ENCODE measurements around the gene ABLIM1.

DNA sequence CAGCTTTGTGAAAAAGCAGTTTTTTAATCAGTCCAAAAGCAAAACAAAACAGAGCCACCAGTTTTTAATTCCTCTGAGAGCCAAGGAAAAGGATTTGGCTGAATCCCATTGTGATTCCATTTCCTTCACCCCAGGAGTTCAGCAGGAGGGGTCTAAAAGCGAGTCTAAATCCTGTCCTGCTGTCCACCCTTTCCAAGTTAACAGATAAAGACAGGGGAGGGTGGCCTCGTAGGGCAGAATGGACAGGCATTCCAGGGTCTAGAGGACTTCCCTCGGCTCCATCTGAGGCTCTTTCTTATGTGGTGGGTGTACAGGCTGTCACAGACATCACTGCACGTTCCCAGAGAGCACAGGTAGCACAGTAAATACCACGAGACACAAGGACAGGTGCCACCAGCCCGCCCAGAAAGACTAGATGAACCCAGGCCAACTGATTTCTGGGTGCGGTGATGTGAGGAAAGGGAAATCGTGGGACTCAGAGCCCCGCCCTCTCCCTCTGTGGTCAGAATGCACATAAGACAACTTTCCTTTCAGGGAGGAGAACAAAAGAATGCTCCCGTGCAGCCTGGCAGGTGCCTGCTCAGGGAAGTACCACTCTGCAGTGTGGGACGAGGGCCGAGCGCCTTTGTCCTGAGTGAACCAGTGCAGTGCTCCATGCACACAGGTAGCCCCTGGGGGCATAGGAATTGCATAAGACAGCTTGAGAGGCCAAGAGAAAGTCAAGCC lies 119.7 kb downstream of the ABLIM1 start:
- TF ChIP-seq, protein P1, sequence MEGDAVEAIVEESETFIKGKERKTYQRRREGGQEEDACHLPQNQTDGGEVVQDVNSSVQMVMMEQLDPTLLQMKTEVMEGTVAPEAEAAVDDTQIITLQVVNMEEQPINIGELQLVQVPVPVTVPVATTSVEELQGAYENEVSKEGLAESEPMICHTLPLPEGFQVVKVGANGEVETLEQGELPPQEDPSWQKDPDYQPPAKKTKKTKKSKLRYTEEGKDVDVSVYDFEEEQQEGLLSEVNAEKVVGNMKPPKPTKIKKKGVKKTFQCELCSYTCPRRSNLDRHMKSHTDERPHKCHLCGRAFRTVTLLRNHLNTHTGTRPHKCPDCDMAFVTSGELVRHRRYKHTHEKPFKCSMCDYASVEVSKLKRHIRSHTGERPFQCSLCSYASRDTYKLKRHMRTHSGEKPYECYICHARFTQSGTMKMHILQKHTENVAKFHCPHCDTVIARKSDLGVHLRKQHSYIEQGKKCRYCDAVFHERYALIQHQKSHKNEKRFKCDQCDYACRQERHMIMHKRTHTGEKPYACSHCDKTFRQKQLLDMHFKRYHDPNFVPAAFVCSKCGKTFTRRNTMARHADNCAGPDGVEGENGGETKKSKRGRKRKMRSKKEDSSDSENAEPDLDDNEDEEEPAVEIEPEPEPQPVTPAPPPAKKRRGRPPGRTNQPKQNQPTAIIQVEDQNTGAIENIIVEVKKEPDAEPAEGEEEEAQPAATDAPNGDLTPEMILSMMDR (IDR thresholded peaks at IDR 0.05), result no peak
- TF ChIP-seq POLR2AphosphoS5 (IDR thresholded peaks at IDR 0.05) (no peak), POLR2A (IDR thresholded peaks at IDR 0.05) (no peak)
